ENCODE measurements around the gene FOLR1.
"Not testable (repeated sequence)": the region's sequence is repeated elsewhere in the genome, so short reads cannot be mapped to it uniquely, and the experiment has no call there.

The FOLR1 gene

DNA sequence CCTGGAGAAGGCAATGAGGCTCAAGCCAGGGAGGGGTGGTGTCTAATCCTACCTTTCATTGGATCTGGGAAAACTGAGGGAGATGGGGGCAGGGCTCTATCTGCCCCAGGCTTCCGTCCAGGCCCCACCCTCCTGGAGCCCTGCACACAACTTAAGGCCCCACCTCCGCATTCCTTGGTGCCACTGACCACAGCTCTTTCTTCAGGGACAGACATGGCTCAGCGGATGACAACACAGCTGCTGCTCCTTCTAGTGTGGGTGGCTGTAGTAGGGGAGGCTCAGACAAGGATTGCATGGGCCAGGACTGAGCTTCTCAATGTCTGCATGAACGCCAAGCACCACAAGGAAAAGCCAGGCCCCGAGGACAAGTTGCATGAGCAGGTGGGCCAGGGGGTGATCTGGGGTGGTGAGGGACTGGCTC lies at the start of gene FOLR1:
TSS of gene FOLR1 (plus strand) at position 180 of the 421 bp plus-strand sequence. CDS start at position 214, 34 bp downstream.
- DNase-seq, result no peak

DNA sequence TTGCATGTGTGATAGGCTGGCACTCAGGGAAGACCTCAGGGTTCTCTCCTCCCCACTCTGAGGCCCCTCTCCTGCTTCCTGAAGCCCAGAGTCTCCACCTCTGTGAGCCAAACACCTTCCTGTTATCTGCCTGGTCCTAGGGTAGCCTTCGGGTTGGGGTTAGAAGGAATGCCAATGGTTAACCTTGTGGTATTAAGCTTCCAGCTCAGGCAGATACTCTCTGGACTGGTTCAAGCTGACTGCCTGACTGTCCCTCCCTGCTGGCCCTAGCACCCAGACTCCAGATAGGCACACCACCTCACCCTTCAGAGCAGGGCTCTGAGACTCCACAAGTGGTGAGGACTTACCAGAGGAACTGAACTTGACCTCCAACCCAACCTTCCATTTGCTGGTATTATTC lies 49.4 kb upstream of the FOLR1 start:
- DNase-seq, result not testable (repeated sequence)

DNA sequence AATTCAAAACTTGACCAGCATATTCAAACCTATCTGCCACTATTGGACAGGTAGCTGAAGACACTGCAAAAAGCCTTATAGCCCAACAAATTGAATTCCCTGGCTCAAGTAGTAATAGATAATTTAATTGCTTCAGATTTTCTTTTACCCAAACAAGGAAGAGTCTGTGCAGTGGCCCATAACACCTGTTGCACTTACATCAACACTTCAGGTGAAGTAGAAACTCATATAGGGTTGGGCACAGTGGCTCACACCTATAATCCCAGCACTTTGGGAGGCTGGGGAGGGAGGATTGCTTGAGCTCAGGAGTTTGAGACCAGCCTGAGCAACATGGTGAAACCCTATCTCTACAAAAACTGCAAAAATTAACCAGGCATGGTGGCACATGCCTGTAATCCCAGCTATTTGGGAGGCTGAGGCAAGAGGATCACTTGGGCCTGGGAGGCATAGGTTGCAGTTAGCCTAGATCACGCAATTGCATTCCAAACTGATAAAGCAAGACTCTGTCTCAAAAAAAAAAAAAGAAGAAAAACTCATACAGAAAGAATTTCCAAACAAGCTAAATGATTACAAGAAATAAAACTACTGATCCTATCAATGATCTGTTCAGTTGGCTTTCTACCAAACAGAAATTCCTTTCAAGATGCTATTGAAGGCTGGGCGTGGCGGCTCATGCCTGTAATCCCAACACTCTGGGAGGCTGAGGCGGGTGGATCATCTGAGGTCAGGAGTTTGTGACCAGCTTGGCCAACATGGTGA lies 47.0 kb upstream of the FOLR1 start:
- DNase-seq, result no peak

DNA sequence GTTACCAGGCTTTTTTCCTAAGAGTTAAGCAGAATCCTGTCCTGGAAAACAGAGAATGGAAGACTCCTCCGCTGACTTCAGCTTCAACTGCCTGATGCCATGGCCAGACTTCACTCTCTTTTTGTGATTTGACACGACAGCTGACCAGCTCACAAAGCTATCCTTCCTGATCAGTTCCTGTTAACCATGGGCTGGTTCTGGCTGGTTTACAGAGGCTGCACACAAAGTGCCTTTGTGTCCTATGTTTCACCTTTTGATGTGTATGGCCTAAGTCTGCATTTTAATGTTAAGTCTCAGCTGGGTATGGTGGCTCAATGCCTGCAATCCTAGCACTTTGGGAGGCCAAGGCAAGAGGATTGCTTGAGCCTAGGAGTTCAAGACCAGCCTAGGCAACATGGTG lies 45.3 kb upstream of the FOLR1 start:
- DNase-seq, result no peak

DNA sequence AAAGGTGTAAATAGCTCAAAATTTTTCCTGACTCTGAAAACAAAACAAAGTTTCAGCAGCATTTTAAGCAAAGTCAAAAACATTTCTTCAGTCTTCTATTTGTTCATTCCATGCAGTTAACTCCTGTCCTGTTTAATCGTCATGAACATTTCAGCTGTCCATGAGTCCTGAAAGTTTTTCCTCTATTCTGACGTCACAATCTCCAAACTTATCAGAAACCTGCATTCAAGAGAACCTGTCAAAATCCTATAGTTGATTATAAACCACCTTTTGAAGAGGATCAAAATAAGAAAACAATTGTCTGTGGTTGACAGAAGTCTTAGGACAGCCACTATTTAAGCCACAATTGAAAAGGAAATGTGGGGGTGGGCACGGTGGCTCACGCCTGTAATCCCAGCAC lies 41.1 kb upstream of the FOLR1 start:
- no peak for DNase-seq

DNA sequence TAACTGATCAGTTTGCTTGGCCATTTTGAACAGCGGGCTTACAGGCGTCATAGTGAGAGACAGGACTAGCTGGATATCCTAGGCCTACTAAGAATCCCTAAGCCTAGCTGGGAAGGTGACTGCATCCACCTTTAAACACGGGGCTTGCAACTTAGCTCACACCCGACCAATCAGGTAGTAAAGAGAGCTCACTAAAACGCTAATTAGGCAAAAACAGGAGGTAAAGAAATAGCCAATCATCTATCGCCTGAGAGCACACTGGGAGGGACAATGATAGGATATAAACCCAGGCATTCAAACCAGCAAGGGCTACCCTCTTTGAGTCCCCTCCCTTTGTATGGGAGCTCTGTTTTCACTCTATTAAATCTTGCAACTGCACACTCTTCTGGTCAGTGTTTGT lies 38.1 kb upstream of the FOLR1 start:
- not testable (repeated sequence) for DNase-seq

DNA sequence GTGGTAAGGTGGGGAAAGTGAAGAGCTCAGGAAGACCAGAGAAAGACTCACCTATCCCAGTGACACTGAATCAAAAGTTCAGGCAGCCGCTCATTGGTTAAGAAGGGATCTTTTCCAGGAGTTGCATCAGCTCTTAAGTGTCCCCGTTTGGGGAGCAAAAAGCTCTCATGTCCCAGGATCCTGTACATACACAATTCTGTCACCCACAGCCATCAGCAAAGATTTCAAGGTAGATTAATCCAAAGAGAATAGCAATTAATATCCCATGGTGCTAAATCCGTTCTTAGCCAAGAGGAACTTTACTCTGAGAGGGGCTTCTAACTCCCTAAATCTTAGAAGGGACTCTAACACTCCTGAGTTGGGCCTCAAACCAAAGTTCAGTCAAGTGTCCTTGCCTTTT lies 37.1 kb upstream of the FOLR1 start:
- DNase-seq, result no peak

DNA sequence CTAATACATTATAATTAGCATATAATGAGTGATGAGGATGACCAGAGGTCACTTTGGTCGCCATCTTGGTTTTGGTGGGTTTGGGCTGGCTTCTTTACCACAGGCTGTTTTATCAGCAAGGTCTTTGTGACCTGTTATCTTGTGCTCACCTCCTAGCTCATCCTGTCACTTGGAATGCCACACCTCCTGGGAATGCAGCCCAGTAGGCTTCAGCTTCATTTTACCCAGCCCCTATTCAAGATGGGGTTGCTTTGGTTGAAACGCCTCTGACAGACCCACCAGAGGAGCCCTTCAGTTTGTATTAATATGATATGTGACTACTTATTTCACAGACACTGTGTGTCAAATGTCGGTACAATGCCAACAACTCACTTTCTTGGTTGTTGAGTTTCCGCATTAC lies 36.2 kb upstream of the FOLR1 start:
- no peak for DNase-seq

DNA sequence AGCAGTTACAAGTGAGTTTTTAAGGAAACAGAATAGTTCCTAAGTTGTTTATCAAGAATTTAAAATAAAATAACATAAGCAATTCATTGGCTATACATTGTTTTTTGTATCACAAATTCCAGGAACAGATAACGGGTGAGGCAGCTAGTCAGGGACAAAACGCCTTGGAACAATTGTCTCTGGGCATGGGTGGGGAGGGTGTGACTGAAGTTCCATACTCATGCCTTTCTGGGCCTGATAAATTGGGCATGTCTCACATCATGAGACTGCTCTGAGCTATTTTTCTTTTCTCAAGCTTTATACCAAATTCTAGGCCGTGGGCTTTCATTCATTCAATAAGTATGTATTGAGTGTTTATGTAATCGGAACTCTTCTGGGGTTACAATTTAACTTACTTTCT lies 34.8 kb upstream of the FOLR1 start:
- no peak for DNase-seq

DNA sequence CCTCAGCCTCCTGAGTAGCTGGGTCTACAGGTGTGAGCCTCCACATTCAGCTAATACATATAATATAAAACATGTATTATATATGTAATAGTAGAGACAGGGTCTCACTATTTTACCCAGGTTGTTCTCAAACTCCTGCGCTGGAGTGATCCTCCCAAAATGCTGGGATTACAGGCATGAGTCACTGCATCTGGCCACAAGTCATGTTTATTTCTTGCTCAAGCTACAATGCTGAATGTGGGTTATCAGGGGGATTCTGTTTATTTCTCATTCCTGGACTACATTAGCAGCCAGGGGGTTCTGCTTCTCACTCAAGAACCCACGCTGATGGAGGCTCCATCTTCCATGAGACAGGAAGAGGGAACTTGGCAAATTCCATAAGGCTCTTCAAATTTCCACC lies 31.6 kb upstream of the FOLR1 start:
- DNase-seq, result no peak

DNA sequence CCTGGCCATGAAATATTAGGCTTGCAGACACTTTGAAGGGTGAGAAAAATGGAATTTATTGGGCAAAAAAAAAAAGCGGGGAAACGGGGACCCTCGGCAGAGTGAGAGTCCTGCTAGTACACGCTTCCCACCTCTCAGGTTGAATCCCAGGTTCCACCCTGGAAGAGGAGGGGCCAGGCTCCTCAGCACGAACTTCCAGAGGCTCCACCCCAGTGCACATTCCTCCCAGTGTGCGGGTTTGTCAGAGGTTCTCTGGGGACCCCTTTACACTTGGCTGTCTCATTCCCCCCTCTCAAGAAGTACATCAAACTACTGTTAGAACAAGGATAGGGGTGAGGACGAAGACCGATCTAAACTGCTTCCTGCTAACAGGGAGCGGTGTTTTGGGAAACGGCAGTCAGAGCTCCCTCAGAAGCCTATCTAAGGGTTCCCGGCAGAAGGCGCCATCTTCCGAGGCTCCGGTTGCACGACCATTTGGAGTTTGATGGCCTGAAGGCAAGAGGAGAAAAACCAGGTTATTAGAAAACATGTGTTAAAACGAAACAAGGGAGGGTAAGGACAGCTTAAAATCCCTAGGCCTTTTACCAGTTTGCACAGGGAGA lies 28.9 kb upstream of the FOLR1 start:
- DNase-seq, result no peak

DNA sequence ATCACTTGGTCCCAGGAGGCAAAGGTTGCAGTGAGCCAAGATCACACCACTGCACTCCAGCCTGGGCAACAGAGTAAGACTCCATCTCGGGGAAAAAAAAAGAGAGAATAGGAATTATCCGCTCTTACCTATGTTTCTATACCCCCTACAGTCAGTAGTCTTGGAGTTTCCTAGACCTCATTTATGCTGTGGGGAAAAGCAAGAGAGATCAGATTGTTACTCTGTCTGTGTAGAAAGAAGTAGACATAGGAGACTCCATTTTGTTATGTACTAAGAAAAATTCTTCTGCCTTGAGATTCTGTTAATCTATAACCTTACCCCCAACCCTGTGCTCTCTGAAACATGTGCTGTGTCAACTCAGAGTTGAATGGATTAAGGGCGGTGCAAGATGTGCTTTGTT lies 27.8 kb upstream of the FOLR1 start:
- DNase-seq, result not testable (repeated sequence)

DNA sequence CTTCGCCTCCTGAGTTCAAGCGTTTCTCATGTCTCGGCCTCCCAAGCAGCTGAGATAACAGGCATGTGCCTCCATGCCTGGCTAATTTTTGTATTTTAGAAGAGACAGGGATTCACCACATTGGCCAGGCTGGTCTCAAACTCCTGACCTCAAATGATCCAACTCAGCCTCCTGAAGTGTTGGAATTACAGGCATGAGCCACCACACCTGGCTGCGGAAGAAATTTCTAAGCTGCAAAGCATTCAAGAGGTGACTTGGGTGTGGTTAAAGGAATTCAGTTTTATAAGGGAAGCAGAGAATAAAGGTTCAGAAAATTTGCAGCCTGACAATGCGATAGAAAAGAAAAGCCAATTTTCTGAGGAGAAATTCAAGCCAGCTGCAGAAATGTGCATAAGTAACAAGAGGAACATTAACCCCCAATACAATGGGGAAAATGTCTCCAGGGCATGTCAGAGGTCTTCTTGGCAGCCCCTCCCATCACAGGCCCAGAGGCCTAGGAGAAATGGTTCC lies 22.8 kb upstream of the FOLR1 start:
- not testable (repeated sequence) for DNase-seq

DNA sequence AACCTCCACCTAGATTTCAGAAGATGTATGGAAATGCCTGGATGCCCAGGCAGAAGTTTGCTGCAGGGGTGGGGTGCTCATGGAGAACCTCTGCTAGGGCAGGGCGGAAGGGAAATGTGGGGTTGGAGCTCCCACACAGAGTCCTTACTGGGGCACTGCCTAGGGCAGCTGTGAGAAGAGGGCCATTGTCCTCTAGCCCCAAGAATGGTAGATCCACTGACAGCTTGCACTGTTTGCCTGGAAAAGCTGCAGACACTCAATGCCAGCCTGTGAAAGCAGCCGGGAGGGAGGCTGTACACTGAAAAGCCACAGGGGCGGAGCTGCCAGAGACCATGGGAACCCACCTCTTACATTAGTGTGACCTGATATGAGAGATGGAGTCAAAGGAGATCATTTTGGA lies 22.2 kb upstream of the FOLR1 start:
- DNase-seq, result not testable (repeated sequence)

DNA sequence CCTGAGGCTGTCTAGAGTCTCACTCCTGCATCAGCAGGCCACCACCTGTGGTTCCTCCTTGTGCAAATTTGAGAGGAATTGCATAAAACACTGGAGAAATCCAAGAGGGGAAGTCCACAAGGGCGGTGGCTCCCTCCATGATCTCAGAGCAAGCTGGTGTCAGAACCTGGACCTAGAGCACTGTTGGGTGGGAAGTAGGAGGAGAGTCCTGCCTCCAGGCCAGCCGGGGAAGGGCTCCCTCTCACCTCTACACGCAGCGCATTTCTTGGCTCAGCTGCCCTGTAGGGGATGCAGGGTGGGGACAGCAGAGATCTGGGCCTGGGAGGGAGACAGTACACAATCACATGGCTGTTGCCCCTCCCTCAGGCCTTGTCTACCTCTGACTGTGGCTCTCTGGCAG lies 19.9 kb upstream of the FOLR1 start:
- DNase-seq, result not testable (repeated sequence)

DNA sequence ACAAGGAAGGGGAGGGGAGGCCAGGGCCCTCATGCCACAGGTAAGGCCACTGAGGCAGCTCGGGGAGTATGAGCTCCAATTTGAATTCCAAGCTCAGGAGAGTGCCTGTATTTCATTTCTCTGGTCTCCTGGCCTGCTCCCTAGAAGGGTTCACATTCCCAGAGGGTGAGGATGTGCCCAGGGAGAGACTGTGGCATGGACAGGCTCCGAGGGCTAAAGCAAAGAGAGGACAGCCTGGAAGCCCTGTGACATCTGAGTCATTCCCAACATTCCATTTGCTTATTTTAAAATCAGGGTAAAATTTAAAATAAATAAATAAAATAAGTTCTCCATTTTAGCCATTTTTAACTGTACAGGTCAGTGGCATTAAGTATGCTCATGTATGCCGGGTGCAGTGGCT lies 18.6 kb upstream of the FOLR1 start:
- DNase-seq, result no peak

DNA sequence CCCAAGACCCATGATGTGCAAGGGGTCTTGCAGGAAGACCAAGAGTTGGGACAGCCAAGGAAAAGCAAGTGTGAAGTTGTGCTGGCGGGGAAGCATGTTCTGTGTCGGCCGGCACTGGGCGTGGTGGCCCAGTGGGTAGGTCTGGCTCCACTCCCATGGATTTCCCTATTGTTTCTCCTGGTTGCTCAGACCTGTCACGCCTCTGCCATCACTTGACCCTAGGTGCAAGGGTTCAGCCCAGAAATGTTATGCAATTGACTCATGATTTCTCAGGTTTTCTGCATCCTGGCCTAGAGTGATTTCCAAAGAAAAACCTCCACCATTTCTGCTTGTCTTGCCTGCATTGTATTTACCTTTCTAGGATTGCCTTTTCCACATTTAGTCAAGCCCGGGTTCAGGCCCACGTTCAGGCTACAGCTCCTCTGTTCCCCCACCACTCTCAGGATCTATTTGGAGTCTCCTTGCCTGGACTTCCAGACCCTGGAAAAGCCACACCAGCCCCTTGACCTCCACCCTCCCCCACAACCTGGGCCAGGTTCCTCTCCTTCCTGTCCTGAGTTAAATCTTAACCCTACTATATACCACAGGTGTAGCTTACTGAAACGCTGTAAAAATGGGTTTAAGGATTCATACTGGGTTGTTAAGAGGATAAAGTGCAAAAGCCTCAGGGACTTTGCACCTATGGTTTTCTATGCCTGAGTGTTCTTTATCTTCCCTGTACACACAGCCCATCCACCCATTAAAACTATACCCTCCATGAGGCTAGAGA lies 17.5 kb upstream of the FOLR1 start:
- no peak for DNase-seq

DNA sequence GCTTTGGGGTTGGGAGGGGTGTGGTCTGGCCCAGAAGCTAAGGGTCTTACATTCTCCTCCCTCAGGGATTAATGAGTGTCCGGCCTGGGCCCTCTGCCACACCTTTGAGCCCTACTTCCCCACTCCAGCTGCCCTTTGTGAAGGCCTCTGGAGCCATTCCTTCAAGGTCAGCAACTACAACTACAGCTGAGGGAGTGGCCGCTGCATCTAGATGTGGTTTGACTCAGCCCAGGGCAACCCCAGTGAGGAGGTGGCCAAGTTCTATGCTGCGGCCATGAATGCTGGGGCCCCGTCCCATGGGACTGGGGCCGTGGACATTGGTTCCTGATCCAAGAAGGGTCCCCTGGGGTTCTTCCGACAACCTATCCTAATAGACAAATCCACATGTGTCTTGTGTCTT lies 14.3 kb upstream of the FOLR1 start:
- DNase-seq, result no peak

DNA sequence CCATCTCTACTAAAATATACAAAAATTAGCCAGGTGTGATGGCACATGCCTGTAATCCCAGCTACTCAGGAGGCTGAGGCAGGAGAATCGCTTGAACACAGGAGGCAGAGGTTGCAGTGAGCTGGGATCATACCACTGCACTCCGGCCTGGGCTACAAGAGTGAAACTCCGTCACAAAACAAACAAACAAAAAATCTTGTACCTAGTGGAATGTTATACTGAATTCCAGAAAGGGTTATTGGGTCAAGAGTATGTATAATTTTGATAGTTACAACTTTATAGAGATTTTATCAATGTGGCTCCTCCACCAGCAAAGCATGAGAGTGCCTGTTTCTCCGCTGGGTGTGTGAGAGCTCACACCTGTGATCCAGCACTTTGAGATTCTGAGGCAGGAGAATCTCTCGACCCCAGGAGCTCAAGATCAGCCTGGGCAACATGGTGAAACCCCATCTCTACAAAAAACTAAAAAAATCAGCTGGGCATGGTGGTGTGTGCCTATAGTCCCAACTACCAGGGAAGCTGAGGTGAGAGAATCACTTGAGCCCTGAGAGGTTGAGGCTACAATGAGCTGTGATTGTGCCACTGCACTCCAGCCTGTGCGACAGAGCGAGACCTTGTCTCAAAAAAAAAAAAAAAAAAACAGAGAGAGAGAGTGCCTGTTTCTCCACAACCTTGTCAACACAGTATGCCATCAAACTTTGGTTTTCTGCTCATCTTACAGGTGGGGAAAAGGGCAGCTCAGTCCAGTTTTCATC lies 12.7 kb upstream of the FOLR1 start:
- DNase-seq, result no peak

DNA sequence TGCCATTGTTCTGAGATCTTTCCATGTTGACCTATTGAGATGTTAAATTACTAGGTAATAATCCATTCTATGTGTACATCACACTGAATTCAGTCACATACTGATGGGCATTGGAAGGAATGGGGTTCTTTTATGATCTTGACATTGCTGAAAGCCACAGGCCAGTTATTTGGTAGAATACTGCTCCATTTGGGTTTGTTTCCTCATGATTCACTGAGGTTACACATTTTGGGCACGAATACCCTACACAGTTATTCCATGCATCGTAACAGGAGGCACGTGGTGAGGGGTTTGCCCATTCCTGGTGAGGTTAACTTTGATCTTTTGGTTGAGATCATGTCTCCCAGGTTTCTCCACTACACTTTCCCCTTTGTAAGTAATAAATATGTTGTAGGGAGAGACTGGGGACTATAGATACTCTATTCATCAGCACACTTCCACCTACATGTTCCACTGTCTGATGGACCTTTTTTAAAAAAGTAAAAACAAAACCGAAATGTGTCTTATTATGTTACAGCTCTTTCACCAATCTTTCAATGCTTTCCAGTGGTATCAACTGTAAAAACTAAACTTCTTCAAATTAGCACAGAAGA lies 12.0 kb upstream of the FOLR1 start:
- no peak for DNase-seq

DNA sequence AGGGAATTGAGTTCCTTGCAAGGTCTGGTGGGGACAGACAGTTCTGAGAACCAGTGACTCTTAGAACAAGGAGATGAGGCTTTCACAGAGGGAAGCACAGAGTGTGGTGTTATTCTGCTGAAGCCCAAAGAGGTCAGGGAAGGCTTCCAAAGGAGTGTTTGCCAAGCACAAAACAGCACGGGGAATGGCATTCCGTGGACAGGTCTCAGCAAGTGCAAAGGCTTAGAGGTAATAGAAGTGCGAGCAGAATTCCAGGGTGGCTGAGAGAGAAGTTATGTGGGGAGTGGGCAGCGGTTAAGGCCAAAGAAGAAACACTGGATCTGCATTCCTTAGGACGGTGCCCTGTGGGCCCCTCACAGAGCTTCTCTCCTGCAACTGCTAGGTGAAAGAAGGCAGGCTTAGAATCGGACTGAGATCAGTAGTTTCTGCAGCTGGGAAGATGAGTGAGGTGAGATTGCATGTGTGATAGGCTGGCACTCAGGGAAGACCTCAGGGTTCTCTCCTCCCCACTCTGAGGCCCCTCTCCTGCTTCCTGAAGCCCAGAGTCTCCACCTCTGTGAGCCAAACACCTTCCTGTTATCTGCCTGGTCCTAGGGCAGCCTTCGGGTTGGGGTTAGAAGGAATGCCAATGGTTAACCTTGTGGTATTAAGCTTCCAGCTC lies 10.9 kb upstream of the FOLR1 start:
- DNase-seq, result not testable (repeated sequence)

DNA sequence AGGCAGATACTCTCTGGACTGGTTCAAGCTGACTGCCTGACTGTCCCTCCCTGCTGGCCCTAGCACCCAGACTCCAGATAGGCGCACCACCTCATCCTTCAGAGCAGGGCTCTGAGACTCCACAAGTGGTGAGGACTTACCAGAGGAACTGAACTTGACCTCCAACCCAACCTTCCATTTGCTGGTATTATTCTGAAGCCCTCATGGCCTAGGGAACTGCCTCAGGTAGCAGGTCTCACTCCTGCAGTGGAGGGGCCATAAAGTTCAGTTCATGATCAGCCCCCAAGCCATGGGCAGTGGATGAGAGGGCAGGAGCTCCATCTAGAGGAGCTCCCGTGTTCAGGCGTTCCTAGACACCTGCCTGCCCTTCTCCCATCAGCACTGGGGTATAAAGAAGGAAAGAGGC lies 10.4 kb upstream of the FOLR1 start:
- not testable (repeated sequence) for DNase-seq
